ENCODE data around the gene ATP11A. TPM values are rescaled to one million over a fixed set of nuclear protein-coding genes. Genes with fewer than 3 reads are reported as not detected.
"Not testable (repeated sequence)": the region's sequence is repeated elsewhere in the genome, so short reads cannot be mapped to it uniquely, and the experiment has no call there.

Gene ATP11A
- total RNA-seq, 4 donors from 2014 or later, result 23.3 to 35.5 (median 31.1) TPM

DNA sequence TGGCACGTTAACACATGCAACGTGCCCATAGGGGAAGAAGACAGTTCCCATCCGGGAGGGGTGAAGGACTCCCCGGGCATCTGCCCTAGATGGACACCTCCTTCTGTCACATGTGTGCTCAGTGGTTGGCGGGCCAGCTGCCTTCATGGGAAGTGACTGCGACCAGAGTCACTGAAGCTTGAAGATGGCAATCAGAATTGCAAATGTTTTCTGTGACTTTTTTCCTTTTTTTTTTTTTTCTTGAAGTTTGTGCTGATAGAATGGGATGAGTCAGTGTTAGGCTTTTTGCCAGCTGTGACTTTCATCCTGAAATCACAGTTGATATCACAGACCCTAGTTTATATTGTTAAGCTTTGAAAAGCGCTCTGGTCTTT, 170.0 kb downstream of the ATP11A start:
- intact Hi-C loops (cut with DNase I; ENCODE audit: low total_unique reads), result no loop called here

GRCh38 chr13:112861876-112862615, 172.2 kb downstream of the ATP11A start:
- DNase-seq (ENCODE audit: low spot score in 2 of 2), result peak in 1 of 2 donors; percentile 75
- no peak overlapping the region for H3K4me3 ChIP-seq (ENCODE audit: low read depth, poor library complexity, severe bottlenecking)
- intact Hi-C loops (cut with DNase I; ENCODE audit: low total_unique reads), result no loop called here
- 87 to 89% methylated on average over 32 of the region's 32 CpGs for WGBS, 2 donors
- TF ChIP-seq, protein P1, sequence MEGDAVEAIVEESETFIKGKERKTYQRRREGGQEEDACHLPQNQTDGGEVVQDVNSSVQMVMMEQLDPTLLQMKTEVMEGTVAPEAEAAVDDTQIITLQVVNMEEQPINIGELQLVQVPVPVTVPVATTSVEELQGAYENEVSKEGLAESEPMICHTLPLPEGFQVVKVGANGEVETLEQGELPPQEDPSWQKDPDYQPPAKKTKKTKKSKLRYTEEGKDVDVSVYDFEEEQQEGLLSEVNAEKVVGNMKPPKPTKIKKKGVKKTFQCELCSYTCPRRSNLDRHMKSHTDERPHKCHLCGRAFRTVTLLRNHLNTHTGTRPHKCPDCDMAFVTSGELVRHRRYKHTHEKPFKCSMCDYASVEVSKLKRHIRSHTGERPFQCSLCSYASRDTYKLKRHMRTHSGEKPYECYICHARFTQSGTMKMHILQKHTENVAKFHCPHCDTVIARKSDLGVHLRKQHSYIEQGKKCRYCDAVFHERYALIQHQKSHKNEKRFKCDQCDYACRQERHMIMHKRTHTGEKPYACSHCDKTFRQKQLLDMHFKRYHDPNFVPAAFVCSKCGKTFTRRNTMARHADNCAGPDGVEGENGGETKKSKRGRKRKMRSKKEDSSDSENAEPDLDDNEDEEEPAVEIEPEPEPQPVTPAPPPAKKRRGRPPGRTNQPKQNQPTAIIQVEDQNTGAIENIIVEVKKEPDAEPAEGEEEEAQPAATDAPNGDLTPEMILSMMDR (IDR thresholded peaks at IDR 0.05), result no peak
- no peak for TF ChIP-seq POLR2A (IDR thresholded peaks at IDR 0.05)

More for the DNA sequence above, 170.0 kb downstream of the ATP11A start:
- peak in 1 of 2 donors; percentile 84 for DNase-seq (ENCODE audit: low spot score in 2 of 2)
- TF ChIP-seq POLR2A (IDR thresholded peaks at IDR 0.05), result no peak
- TF ChIP-seq, protein P1 (IDR thresholded peaks at IDR 0.05), result no peak
- 63 to 78% methylated on average over 7 of the region's 7 CpGs for WGBS, 2 donors
- no peak overlapping the region for H3K4me3 ChIP-seq (ENCODE audit: low read depth, poor library complexity, severe bottlenecking)

- H3K4me3 ChIP-seq (ENCODE audit: low read depth, poor library complexity, severe bottlenecking); intact Hi-C loops (cut with DNase I; ENCODE audit: low total_unique reads): not testable (repeated sequence)
- peak in 1 of 2 donors; percentile 3 for DNase-seq (ENCODE audit: low spot score in 2 of 2)
- WGBS, 2 donors, result 93 to 97% methylated on average over 12 to 13 of the region's 17 CpGs
These were observed 173.5 kb downstream of the ATP11A start for GRCh38 chr13:112863356-112863755.

GRCh38 chr13:112865478-112865877, 175.6 kb downstream of the ATP11A start:
- peak in 1 of 2 donors; percentile 43 for DNase-seq (ENCODE audit: low spot score in 2 of 2)
- intact Hi-C loops (cut with DNase I; ENCODE audit: low total_unique reads); H3K4me3 ChIP-seq (ENCODE audit: low read depth, poor library complexity, severe bottlenecking): not testable (repeated sequence)
- WGBS, 2 donors, result 84 to 87% methylated on average over 14 of the region's 14 CpGs

GRCh38 chr13:112867301-112867711, 177.5 kb downstream of the ATP11A start:
- peak in 1 of 2 donors; percentile 68 for DNase-seq (ENCODE audit: low spot score in 2 of 2)
- intact Hi-C loops (cut with DNase I; ENCODE audit: low total_unique reads), result no loop called here
- whole genome bisulfite sequencing, 2 donors, result 94 to 96% methylated on average over 11 to 18 of the region's 18 CpGs
- H3K4me3 ChIP-seq (ENCODE audit: low read depth, poor library complexity, severe bottlenecking), result no peak overlapping the region
- TF ChIP-seq, protein P1 (IDR thresholded peaks at IDR 0.05), result no peak
- no peak for TF ChIP-seq POLR2A (IDR thresholded peaks at IDR 0.05)

DNA sequence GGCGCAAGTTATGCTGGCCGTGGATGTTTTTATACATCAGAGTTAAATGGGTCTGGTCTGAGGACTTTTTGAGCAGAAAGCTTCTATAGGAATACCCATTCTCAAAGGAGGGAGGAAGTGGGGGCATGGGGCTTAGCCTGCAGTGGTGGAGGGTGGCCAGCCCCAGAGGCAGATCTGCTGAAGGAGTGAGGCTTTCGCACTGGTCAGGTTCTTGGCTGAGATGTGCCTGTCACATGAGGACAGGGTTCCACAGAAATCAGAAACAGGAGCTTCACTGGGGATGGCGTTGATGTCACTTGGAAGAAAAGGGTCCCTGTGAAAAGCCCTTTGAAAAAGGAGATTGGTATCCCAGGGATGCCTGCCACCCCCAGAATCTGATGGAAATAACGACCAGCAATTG, 178.5 kb downstream of the ATP11A start:
- TF ChIP-seq, protein P1 (IDR thresholded peaks at IDR 0.05), result no peak
- no peak for TF ChIP-seq POLR2A (IDR thresholded peaks at IDR 0.05)
- H3K4me3 ChIP-seq (ENCODE audit: low read depth, poor library complexity, severe bottlenecking), result no peak overlapping the region
- intact Hi-C loops (cut with DNase I; ENCODE audit: low total_unique reads), result no loop called here
- peak in 1 of 2 donors; percentile 46 for DNase-seq (ENCODE audit: low spot score in 2 of 2)
- WGBS, 2 donors, result 92 to 97% methylated on average over 5 of the region's 5 CpGs
